Panc1 (cell line): ENCODE measurements around the gene ADAM12. TPM values are rescaled to one million over a fixed set of nuclear protein-coding genes. Genes with fewer than 3 reads are reported as not detected.

Source experiments
- ATAC-seq: fragments of 200-7000 bp; cut with Tn5 transposase; 2 replicates; pipeline ENCODE4 v1.9.1; 2020; ENCODE audit warnings: mild to moderate bottlenecking, moderate library complexity
- BruUV-seq: library from RNA; stranded (reverse); fragments of 400-500 nt; replicated peaks from 2 replicates; lab custom pipeline; 2021; lab: Mats Ljungman, UMichigan
- CTCF ChIA-PET: fragments of 300-600 bp; sonication (Branson Sonifier 250); formaldehyde crosslinking; loops from one replicate; lab custom pipeline; 2022; ENCODE audit warnings: antibody characterized with exemption; lab: Charles Lee
- POLR2A ChIA-PET: fragments of 300-600 bp; sonication (Branson Sonifier 250); formaldehyde crosslinking; loops from one replicate; lab custom pipeline; 2022; ENCODE audit warnings: antibody characterized with exemption; lab: Charles Lee
- DNase-seq: peaks from one replicate; pipeline ENCODE4 v3.0.0-alpha.2; 2010; ENCODE audit warnings: low read depth, low spot score
- H3K27ac ChIP-seq: 2 replicates; pipeline ENCODE4 v1.5.1; 2011; ENCODE audit warnings: mild to moderate bottlenecking, low read length, inconsistent platforms
- H3K27me3 ChIP-seq: fragments of 200-500 bp; sonication (Bioruptor generic); 2 replicates; pipeline ENCODE4 v1.6.0; 2014; ENCODE audit warnings: low read length, inconsistent platforms; ENCODE audit not compliant: control insufficient read depth, insufficient read depth
- H3K36me3 ChIP-seq: fragments of 200-500 bp; sonication (Bioruptor generic); 2 replicates; pipeline ENCODE4 v1.5.1; 2014; ENCODE audit warnings: inconsistent platforms, mild to moderate bottlenecking, low read length, moderate library complexity; ENCODE audit not compliant: control insufficient read depth, insufficient read depth
- H3K4me1 ChIP-seq: 2 replicates; pipeline ENCODE4 v1.5.1; 2011; ENCODE audit warnings: inconsistent platforms, mild to moderate bottlenecking, low read length, moderate library complexity; ENCODE audit not compliant: control insufficient read depth, insufficient read depth
- H3K4me3 ChIP-seq, 2 experiments: 2 replicates each; pipeline ENCODE4 v1.5.1; 2011 to 2012; ENCODE audit warnings: low read depth in 2 of 2, low read length in 2 of 2, mild to moderate bottlenecking in 2 of 2, inconsistent platforms in 1 of 2, moderate library complexity in 1 of 2
- H3K9me3 ChIP-seq: fragments of 200-500 bp; sonication (Bioruptor generic); 2 replicates; pipeline ENCODE4 v1.5.1; 2014; ENCODE audit warnings: low read depth, mild to moderate bottlenecking, inconsistent platforms, low read length, moderate library complexity; ENCODE audit not compliant: control insufficient read depth, insufficient read depth
- POLR2AphosphoS5 ChIP-seq: IDR thresholded peaks from 2 replicates; pipeline ENCODE4 v1.6.1; 2012; ENCODE audit warnings: mild to moderate bottlenecking, low read depth, low read length, moderate library complexity
- SIN3A ChIP-seq: IDR thresholded peaks from 2 replicates; pipeline ENCODE4 v1.6.1; 2012; ENCODE audit warnings: low read depth, mild to moderate bottlenecking, low read length, moderate library complexity, borderline replicate concordance; ENCODE audit not compliant: insufficient read depth
- TCF7L2 ChIP-seq: IDR thresholded peaks from 2 replicates; pipeline ENCODE4 v1.6.1; 2011; ENCODE audit warnings: mild to moderate bottlenecking, low read depth, low read length, inconsistent platforms
- in situ Hi-C: cut with HindIII; loops from 2 replicates; pipeline ENCODE4 v1.10.0; 2016; ENCODE audit warnings: low sequenced_read_pairs, low pct_unique_long_range_greater_than_20kb
- intact Hi-C: fragments of 100-400 bp; cut with micrococcal nuclease; formaldehyde crosslinking; loops from one replicate; pipeline ENCODE4 v1.10.0; 2022; ENCODE audit not compliant: unreplicated experiment
- total RNA-seq: library from RNA; stranded (reverse); gene quantifications from one replicate; pipeline ENCODE4 v1.2.1, GENCODE V29; 2021; ENCODE audit not compliant: unreplicated experiment
- TF ChIP-seq, protein P1 (sequence below): fragments of 450-650 bp; IDR thresholded peaks from 2 replicates; pipeline ENCODE4 v1.5.1; 2017; ENCODE audit warnings: mild to moderate bottlenecking
- TF ChIP-seq, protein P2 (sequence below), 2 experiments: IDR thresholded peaks; 2 replicates each; pipeline ENCODE4 v1.6.1; 2011 to 2012; ENCODE audit warnings: low read depth in 2 of 2, control low read depth in 1 of 2, low read length in 1 of 2, mild to moderate bottlenecking in 1 of 2, moderate library complexity in 1 of 2; ENCODE audit not compliant: insufficient read depth in 1 of 2

The ADAM12 gene
- total RNA-seq, 1 experiment from 2014 or later = 0.10 TPM

DNA sequence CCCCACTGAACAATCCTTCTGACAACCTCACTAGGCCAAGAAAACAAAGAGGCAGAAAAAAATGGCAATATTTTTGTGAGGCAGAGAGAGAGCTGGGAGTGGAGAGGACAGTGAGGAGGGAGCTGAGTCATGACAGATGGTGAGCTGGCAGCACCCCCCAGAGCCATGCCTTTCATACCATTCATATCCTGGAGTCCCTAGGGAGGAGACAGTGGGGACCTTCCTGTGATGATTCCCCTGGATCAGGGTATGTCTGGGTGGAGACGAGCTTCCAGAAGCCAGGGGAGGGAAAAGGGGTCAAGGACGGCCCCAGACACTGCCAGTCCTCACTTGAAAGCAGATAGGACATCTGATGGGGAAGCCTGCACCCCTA lies 160.5 kb downstream of the ADAM12 start:
- in situ Hi-C loops = no loop called here
- CTCF ChIA-PET = no interaction called here

DNA sequence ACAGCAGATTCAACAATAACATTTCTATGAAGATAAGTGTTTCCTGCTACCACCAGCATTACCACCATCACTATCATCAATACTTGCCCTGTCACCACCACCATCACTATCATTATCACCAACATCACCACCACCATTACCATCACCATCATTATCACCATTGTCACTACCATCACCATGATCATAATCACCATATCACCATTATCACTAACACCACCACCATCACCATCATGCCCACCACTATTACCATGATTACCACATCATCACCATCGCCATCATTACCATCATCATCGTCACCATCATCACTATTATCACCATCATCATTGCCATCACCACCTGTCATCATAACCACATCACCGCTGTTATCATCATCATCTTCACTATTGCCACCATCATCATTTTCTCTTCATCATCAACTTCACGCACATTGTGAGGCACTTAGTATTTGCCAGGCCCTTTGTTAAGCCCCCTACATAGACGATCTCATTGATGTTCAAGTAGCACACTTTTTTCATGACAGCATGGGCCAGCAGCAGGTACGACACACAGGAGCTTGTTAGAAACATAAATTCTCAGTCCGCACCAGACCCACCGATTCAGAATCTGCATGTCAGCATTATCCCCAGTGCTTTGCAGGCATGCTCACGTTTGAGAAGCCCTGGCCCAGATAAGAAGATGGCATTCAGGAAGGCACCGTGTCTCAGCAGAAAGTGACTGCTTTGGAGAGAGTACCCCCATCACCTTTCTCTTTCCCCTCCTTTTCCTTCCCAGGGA lies 161.1 kb downstream of the ADAM12 start:
- in situ Hi-C loops = no loop called here
- no peak overlapping the region for H3K27ac ChIP-seq
- TF ChIP-seq, protein P1, sequence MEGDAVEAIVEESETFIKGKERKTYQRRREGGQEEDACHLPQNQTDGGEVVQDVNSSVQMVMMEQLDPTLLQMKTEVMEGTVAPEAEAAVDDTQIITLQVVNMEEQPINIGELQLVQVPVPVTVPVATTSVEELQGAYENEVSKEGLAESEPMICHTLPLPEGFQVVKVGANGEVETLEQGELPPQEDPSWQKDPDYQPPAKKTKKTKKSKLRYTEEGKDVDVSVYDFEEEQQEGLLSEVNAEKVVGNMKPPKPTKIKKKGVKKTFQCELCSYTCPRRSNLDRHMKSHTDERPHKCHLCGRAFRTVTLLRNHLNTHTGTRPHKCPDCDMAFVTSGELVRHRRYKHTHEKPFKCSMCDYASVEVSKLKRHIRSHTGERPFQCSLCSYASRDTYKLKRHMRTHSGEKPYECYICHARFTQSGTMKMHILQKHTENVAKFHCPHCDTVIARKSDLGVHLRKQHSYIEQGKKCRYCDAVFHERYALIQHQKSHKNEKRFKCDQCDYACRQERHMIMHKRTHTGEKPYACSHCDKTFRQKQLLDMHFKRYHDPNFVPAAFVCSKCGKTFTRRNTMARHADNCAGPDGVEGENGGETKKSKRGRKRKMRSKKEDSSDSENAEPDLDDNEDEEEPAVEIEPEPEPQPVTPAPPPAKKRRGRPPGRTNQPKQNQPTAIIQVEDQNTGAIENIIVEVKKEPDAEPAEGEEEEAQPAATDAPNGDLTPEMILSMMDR = no peak
- TF ChIP-seq SIN3A = no peak
- no peak for TF ChIP-seq TCF7L2
- TF ChIP-seq, protein P2, sequence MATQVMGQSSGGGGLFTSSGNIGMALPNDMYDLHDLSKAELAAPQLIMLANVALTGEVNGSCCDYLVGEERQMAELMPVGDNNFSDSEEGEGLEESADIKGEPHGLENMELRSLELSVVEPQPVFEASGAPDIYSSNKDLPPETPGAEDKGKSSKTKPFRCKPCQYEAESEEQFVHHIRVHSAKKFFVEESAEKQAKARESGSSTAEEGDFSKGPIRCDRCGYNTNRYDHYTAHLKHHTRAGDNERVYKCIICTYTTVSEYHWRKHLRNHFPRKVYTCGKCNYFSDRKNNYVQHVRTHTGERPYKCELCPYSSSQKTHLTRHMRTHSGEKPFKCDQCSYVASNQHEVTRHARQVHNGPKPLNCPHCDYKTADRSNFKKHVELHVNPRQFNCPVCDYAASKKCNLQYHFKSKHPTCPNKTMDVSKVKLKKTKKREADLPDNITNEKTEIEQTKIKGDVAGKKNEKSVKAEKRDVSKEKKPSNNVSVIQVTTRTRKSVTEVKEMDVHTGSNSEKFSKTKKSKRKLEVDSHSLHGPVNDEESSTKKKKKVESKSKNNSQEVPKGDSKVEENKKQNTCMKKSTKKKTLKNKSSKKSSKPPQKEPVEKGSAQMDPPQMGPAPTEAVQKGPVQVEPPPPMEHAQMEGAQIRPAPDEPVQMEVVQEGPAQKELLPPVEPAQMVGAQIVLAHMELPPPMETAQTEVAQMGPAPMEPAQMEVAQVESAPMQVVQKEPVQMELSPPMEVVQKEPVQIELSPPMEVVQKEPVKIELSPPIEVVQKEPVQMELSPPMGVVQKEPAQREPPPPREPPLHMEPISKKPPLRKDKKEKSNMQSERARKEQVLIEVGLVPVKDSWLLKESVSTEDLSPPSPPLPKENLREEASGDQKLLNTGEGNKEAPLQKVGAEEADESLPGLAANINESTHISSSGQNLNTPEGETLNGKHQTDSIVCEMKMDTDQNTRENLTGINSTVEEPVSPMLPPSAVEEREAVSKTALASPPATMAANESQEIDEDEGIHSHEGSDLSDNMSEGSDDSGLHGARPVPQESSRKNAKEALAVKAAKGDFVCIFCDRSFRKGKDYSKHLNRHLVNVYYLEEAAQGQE (IDR thresholded peaks at IDR 0.05; ENCODE audit: insufficient read depth in 1 of 2, low read depth in 2 of 2, low read length in 1 of 2) = no peak
- TF ChIP-seq POLR2AphosphoS5 = no peak
- POLR2A ChIA-PET = interaction anchor here (0.6 kb wide), 1 partner anchor 33 kb away, joined by 3 read pairs; no protein-coding TSS in a partner anchor
- BruUV-seq = no TSS peak
- no peak overlapping the region for H3K4me3 ChIP-seq
- H3K9me3 ChIP-seq = no peaks in the 10 kb centered on the region
- intact Hi-C loops = no loop called here
- CTCF ChIA-PET = no interaction called here
- DNase-seq (no peak), ATAC-seq (no peak)
- no peaks in the 10 kb centered on the region for H3K27me3 ChIP-seq
- no peaks in the 10 kb centered on the region for H3K4me1 ChIP-seq
- no peaks in the 10 kb centered on the region for H3K36me3 ChIP-seq

More for the DNA sequence above, 160.5 kb downstream of the ADAM12 start:
- Histone ChIP-seq H3K27ac (no peak overlapping the region), H3K27me3 (no peaks in the 10 kb centered on the region), H3K36me3 (no peaks in the 10 kb centered on the region), H3K4me1 (no peaks in the 10 kb centered on the region), H3K4me3 (no peak overlapping the region), H3K9me3 (no peaks in the 10 kb centered on the region)
- intact Hi-C loops = no loop called here
- DNase-seq = no peak
- peak; percentile 62; the same call in 1 of the 2 replicates for ATAC-seq
- POLR2A ChIA-PET = no interaction called here
- TF ChIP-seq, protein P2 (IDR thresholded peaks at IDR 0.05; ENCODE audit: insufficient read depth in 1 of 2, low read depth in 2 of 2, low read length in 1 of 2) = no peak
- TF ChIP-seq, protein P1 = no peak
- TF ChIP-seq TCF7L2 (no peak), POLR2AphosphoS5 (no peak), SIN3A (no peak)
- no TSS peak for BruUV-seq
